GM12872 (cell line): ENCODE data around the gene ASB10.

Source experiments
- CTCF ChIP-seq: IDR thresholded peaks from 3 replicates; pipeline ENCODE4 v1.5.1; 2011; ENCODE audit warnings: low read depth, mild to moderate bottlenecking, low read length, moderate library complexity; ENCODE audit not compliant: insufficient read depth

The ASB10 gene

GRCh38 chr7:151140826-151141225 lies 46.2 kb downstream of the ASB10 start:
- TF ChIP-seq CTCF, result no peak

GRCh38 chr7:151139791-151140190 lies 47.3 kb downstream of the ASB10 start:
- TF ChIP-seq CTCF, result no peak

- TF ChIP-seq CTCF, result no peak
These were observed 47.8 kb downstream of the ASB10 start for GRCh38 chr7:151139071-151139790.

GRCh38 chr7:151138153-151138851 lies 48.7 kb downstream of the ASB10 start:
- TF ChIP-seq CTCF, result no peak

- TF ChIP-seq CTCF, result no peak
These were observed 49.3 kb downstream of the ASB10 start for GRCh38 chr7:151137791-151138152.

- TF ChIP-seq CTCF, result no peak
These were observed 49.9 kb downstream of the ASB10 start for GRCh38 chr7:151137076-151137675.

- TF ChIP-seq CTCF, result no peak
These were observed 50.9 kb downstream of the ASB10 start for GRCh38 chr7:151135866-151136843.
